Activated naive CD4-positive, alpha-beta T cell treated with Interleukin-2 at 50 U/mL for 16 hours (primary cell): ENCODE results near the gene POMGNT2.

Experiments used
- DNase-seq: peaks from one replicate; pipeline ENCODE4 v3.0.0-alpha.2; 2020

POMGNT2 gene

DNA sequence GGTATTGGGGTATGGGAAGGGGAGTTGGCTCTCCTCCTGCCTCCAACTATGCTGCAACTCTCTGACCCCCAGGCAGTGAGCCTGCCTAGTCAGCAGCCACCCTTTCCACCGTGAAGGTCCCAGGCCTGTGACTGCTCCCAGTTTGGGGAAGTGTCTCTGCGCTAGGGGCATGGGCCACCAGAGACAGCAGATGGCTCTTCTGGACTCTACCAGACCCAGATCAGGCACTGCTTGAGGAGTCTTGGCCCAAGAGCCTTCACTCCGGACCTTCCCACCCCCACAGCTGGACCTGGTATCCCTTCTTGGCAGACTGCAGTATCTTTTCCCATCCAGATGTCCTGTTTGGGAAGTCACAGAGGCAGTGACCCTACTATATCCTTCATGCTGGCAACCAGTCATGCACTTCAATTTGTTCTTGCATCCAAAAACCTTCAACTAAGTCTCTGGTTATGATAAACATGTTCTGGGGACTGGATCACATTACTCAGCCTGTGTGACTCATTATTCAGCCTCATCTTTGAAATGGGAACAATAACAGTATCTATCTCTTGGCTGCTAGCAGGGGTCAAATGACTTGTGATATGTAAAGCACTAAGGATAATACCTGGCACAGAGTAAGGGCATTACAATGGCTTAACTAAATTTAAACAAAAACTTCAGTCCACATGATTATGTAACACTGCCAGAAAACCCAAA, 62.7 kb downstream of the POMGNT2 start:
- no peak for DNase-seq

DNA sequence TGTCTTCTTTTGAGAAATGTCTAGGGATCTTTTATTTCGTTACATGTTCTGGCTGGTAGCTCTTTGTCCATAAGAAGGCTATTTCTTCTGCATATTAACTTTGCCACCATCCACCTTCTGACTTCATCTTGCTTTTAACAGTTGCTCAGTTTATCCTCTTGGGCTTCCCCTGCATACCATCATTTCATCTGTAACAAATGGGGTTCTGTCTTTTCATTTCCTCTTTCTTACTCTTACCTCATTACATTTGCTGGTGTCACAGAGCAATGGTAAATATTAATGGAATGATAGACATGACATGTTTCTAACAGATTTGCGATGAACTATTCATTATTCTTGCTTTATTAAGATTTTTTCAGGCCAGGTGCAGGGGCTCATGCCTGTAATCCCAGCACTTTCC, 64.4 kb downstream of the POMGNT2 start:
- no peak for DNase-seq

DNA sequence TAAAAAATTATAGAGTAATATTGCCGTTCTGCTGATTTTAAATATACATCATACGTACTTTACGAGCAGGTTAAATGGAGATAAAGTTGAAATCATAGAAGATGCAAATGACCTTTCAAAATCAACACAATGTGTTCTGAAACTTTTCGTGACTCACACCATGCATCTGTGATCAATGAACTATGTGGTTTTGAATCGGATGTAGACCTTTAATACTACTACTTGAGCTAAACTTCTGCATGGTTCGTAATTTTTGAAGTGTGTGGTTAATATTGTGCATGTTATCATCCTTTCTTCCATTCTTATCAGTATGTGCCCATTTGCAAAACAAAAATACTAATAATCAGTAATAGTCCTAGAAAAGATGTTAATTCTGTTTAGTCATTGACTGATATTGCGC, 67.9 kb downstream of the POMGNT2 start:
- no peak for DNase-seq

DNA sequence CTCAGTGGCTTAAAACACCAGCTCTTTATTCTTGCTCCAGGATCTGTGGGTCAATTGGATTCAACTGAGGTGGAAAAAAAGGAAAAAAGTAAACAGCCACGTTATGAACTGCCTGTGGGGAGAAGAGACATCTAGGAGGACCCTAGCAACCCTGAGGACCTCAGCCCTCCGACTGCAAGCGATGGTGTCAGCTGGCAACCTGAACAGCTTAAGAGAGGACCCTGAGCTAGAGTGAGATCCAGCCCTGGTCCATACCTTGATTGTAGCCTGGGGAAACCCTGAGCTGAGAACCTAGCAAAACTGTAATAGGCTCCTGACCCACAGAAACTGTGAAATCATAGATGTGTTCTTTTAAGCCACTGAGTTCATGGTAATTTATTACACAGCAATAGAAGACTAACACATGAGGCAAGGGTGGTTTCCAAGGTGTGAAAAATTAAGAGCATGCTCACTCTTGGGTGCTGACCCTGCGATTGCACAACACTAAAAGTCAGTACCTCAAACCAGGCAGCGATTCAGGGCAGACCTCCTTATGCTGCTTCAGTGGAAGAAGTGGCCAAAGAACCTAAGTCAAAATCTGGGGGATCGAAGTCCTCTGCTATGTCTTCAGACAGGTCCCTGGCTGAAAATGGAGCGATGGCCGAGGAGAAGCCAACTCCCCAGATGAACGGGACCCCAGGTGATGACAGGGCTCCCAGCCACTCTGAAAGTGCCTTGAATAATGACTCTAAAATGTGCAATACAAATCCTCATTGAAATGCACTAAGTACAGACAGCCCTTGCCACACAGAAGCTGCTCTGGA, 69.1 kb downstream of the POMGNT2 start:
- DNase-seq, result no peak

DNA sequence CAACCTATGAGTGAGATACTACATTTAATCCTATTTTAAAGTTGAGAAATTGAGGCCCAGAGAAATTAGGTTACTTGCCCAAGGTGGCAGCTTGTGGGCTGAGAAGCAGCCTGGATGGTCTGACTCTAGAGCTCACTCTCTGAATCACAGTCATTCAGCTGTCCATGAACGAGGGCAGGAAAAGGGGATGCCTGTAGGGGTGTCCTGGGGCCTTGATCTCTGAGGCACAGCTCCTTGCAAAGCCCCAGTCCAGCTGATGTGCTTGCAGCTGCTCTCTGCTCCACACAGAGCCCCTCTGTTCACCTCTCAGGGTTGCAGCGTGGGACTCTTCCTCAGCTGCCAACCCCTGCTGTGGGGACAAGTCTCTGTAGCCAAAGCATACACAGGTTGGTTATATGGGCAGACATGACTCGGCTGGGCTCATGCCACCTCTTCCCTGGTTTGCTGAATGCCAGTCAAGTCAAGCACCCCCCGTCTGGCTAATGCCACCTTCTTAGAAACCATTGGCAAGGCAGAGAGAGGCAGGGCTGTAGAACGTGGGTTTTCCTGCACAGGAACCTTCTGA, 70.0 kb downstream of the POMGNT2 start:
- no peak for DNase-seq

DNA sequence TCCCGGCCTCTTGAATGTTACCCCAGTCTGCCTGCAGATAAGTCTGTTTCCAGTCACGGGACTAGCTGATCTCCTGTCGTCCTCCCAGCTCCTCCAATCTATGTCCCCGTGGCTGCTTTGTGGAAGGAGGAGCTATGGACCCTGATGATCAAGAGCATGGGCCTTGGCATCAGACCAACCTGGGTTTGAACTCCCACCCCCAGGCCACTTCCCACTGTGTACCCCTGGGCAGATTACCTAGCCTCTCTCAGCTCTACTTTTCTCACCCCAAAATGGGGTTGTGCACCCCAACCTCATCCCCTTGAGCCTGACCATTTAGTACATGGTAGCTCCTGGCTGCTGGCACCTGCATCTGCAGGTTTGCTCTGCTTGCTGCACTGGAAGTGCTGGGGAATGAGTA, 71.0 kb downstream of the POMGNT2 start:
- no peak for DNase-seq

DNA sequence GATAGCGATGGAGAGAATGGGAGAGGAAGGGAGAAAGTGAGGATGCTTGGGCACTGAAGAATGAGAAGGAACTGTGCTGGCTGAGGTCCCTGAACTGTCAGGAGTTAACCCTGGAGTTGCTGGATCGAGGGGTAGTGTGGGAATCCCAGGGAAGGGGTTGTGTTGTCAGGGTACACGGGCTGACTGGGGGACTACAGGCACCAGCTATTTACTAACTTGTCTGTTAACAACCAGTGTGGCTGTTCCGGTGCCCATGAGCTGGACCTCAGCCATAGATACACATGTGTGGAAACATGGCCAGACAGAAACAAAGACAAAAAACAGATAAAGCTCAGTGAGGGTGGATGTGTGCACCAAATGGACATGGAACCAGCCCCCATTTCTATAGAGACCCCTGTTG, 71.7 kb downstream of the POMGNT2 start:
- DNase-seq, result no peak

DNA sequence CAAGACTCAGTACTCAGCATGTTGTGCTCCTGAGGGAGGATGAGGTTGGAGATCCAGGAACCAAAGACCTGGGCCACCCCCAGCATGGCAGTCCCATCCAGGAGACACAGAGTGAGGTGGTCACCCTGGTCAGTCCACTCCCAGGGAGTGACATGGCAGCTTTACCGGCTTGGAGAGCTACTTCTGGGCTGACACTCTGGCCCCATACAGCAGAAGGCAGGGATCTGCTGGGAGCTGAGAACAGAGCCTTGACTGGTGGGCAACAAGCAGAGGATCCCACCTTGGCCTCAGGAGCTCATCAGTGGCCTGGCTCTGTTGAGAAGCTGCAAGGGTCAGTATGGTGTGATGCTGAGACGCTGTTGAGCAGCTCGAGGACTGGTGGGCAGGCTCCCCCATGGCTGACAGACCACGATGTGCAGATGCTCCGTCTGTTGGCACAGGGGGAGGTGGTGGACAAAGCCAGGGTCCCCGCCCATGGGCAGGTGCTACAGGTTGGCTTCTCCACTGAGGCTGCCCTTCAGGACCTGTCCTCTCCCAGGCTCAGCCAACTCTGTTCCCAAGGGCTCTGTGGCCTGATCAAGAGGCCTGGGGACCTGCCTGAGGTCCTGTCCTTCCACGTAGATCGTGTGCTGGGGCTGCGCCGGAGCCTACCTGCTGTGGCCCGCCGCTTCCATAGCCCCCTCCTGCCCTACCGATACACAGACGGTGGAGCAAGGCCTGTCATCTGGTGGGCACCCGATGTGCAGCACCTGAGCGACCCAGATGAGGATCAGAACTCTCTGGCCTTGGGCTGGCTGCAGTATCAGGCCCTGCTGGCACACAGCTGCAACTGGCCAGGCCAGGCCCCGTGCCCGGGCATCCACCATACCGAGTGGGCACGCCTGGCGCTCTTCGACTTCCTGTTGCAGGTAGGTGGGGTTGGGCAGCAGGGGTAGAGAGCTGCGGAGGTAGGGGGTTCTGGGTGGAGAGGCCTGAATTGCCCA, 72.9 kb downstream of the POMGNT2 start:
- DNase-seq, result no peak

DNA sequence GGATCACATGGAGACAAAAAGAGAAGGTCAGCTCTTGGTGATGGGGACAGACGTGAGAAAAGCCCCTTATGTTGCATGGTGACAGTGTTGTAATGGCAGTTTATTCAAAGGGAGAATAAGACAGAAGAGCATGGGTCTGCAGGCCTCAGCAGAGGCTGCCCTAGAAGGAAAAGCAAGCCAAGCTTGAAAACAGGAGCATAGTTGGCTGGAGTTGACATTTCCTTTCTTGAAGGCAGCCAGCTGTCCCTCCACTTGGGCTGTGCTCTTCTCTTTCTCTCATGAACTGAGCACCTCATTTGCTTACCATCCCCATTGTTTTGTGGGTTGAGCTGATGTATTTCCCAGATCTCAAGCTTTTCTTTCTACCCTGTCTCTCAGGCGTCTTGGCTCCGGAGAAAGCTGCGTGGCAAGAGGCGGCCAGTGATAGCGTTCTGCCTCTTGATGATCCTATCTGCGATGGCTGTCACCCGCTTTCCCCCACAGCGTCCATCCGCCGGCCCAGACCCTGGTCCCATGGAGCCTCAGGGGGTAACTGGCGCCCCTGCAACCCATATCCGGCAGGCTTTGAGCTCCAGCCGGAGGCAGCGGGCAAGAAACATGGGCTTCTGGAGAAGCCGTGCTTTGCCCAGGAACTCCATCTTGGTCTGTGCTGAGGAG, 73.9 kb downstream of the POMGNT2 start:
- no peak for DNase-seq

DNA sequence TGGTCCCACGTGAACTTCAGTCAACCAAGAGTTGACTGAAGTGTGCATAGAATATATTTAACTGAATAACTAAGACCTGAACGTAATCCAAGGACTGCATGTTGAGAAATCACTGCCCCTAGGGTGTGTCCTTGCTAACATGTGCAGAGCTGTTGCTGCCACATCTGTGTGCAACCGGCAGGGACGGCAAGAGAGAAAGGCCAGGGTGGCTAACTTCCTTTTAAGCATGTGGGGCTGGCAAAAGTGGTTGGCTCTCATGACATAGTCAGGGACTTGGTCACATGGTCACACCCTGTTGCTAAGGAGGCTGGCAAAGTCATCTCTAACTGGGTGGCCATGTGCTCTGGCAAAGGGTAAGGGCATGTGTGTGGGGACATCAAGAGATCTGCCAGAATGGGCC, 74.4 kb downstream of the POMGNT2 start:
- no peak for DNase-seq

DNA sequence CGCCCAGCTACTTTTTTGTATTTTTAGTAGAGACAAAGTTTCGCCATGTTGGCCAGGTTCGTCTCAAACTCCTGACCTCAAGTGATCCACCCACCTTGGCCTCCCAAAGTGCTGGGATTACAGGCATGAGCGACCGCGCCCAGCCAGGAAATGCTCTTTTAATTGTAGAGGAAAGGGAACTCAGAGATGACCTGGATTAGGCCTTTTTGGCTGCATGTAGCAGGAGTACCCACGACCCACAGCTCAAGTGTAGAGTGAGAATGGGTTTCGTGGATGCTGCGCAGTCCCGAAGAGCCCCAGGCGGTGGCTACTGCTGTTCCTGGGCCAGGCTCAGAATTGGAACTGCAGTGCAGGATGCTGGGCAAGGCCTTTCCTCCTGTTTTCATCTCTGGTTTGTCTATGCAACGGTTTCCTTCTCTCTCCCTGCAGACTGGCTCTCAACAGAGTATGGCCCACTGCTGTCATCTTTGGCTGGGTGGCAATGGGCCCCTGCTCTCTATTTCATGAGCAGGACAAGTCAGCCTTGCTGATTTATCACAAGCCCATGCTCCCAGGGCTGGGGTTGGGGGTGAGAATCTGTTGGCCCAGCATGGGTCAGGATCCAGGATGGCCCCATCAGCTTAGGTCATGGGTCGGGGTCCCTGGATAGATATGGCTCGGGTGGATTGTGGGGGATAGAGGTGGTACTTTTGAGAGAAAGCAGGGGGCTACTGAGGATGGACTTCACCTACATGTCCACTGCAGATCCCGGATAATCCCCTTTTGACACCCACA, 75.5 kb downstream of the POMGNT2 start:
- no peak for DNase-seq
